Right atrium auricular region (tissue), 2 donors: Measurements from ENCODE around the gene KCTD4. TPM values are rescaled to one million over a fixed set of nuclear protein-coding genes. Genes with fewer than 3 reads are reported as not detected.
A peak's percentile ranks its signal among the peaks of the same experiment; 100 is the strongest.

Experiments
- DNase-seq: peaks from one replicate; pipeline ENCODE4 v3.0.0-alpha.2; 2019; ENCODE audit warnings: low spot score
- H3K27ac ChIP-seq, 2 donors: fragments of 200-600 bp; sonication (generic); 1 replicate in 1 of 2; 2 replicates in 1 of 2; pipeline ENCODE4 v1.5.1; 2016 to 2019
- H3K27me3 ChIP-seq, 2 donors: fragments of 200-600 bp; sonication (generic); one replicate each; pipeline versions ENCODE4 v1.5.1 to v1.6.0; 2017 to 2019
- H3K36me3 ChIP-seq: fragments of 200-600 bp; sonication (generic); one replicate; pipeline ENCODE4 v1.5.1; 2016
- H3K4me1 ChIP-seq, 2 donors: fragments of 200-600 bp; sonication (generic); one replicate each; pipeline versions ENCODE4 v1.5.1 to v1.6.0; 2017 to 2019
- H3K4me3 ChIP-seq, 2 donors: fragments of 200-600 bp; sonication (generic); 1 replicate in 1 of 2; 2 replicates in 1 of 2; pipeline ENCODE4 v1.5.1; 2017 to 2019; ENCODE audit warnings: mild to moderate bottlenecking in 1 of 2, moderate library complexity in 1 of 2
- H3K9me3 ChIP-seq, 2 donors: fragments of 200-600 bp; sonication (generic); one replicate each; pipeline ENCODE4 v1.5.1; 2019
- total RNA-seq, 2 donors: library from RNA; depleted of rRNA; stranded (reverse); fragments of >200 nt; gene quantifications; one replicate each; pipeline ENCODE4 v1.1.0, GENCODE V29; 2016
- TF ChIP-seq, protein P1 (sequence below), 2 donors: fragments of 200-600 bp; sonication (generic); IDR thresholded peaks; one replicate each; pipeline ENCODE4 v1.5.1; 2019; ENCODE audit warnings: antibody characterized with exemption in 2 of 2

The KCTD4 gene
- total RNA-seq, 2 donors from 2014 or later = 0.16 TPM; not detected in 1

- TF ChIP-seq, protein P1, sequence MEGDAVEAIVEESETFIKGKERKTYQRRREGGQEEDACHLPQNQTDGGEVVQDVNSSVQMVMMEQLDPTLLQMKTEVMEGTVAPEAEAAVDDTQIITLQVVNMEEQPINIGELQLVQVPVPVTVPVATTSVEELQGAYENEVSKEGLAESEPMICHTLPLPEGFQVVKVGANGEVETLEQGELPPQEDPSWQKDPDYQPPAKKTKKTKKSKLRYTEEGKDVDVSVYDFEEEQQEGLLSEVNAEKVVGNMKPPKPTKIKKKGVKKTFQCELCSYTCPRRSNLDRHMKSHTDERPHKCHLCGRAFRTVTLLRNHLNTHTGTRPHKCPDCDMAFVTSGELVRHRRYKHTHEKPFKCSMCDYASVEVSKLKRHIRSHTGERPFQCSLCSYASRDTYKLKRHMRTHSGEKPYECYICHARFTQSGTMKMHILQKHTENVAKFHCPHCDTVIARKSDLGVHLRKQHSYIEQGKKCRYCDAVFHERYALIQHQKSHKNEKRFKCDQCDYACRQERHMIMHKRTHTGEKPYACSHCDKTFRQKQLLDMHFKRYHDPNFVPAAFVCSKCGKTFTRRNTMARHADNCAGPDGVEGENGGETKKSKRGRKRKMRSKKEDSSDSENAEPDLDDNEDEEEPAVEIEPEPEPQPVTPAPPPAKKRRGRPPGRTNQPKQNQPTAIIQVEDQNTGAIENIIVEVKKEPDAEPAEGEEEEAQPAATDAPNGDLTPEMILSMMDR (IDR thresholded peaks at IDR 0.05) = no peak
- Histone ChIP-seq H3K9me3 (no peaks in the 10 kb centered on the region), H3K36me3 (no peaks in the 10 kb centered on the region), H3K27me3 (no peaks in the 10 kb centered on the region), H3K4me3 (no peak overlapping the region), H3K4me1 (no peaks in the 10 kb centered on the region), H3K27ac (no peak overlapping the region)
- DNase-seq = no peak
Observed at GRCh38 chr13:45156565-45157361, 44.1 kb downstream of the KCTD4 start.

DNA sequence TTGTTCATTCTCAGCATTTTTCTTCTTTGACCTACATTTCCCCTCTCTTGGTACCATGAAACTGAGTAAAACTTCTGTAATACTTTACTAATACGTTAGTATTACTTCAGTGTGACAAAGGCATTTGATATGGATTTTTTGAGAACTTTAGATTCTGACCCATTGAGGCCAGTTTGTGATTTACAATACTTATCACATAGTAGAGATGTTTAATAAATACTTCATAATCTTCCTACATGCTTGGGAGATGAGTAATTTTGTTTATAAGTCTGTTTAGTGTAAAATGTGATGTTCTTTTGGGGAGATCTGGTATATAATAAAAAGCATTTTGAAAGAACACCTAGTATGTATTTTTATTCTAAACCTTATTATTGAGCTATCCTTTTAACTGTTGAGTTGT lies 50.9 kb downstream of the KCTD4 start:
- Histone ChIP-seq H3K4me1 (no peaks in the 10 kb centered on the region), H3K9me3 (no peaks in the 10 kb centered on the region), H3K4me3 (no peak overlapping the region), H3K27me3 (no peaks in the 10 kb centered on the region), H3K27ac (no peak overlapping the region), H3K36me3 (no peaks in the 10 kb centered on the region)
- DNase-seq = no peak
- TF ChIP-seq, protein P1 (IDR thresholded peaks at IDR 0.05) = no peak

DNA sequence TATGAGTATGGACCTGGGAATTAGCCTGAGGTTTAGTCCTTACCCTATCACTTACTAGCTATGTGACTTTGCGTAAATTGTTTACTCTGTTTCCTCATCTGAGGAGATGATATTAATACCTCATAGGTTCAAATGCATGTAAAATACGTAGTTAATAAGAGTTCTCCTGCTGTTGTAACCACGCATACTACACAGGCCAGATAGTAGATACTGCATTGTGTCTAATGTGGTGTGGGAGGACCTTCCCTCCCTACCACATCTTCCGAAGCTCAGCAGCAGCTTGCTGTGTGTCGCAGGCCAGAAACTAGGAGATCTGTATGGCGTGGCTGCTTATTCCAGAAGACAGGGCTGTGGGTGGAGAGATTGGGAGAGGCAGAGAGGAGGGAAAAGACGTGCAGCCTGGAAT lies 57.5 kb downstream of the KCTD4 start:
- Histone ChIP-seq H3K4me3 (no peak overlapping the region), H3K9me3 (no peaks in the 10 kb centered on the region), H3K27ac (peak overlapping the region in 1 of 2 donors; percentile 19), H3K4me1 (peaks cover 0 to 5% of the 10 kb centered on the region in 2 donors), H3K36me3 (peaks cover 7% of the 10 kb centered on the region), H3K27me3 (no peaks in the 10 kb centered on the region)
- no peak for DNase-seq
- TF ChIP-seq, protein P1 (IDR thresholded peaks at IDR 0.05) = no peak

Other genes with a start within 250 kb of the KCTD4 start
- gene NUFIP1, start 211.6 kb downstream of the KCTD4 start, total RNA-seq = 1 to 10 TPM; 2.2 to 2.9 TPM
- 10 to 100 TPM in 1 of 2 donors, 1 to 10 TPM in 1; 9.0 to 14.6 TPM for gene GPALPP1, start 211.5 kb downstream of the KCTD4 start, total RNA-seq
- 10 to 100 TPM in 1 of 2 donors, 1 to 10 TPM in 1; 9.4 to 23.3 TPM for gene GTF2F2, start 80.5 kb downstream of the KCTD4 start, total RNA-seq
- 1,000 to 10,000 TPM; 2,150 to 2,159 TPM for gene TPT1, start 140.1 kb upstream of the KCTD4 start, total RNA-seq
- 10 to 100 TPM; 32.6 to 38.4 TPM for gene SLC25A30, start 217.3 kb upstream of the KCTD4 start, total RNA-seq